HEK293 (cell line): ENCODE results near the gene TCOF1.

ENCODE experiments used
- KLF1 ChIP-seq: fragments of 450-650 bp; formaldehyde crosslinking; IDR thresholded peaks from 2 replicates; pipeline ENCODE4 v1.5.1; 2016; ENCODE audit warnings: missing biosample characterization, missing genetic modification characterization
- RBAK ChIP-seq: fragments of 450-650 bp; formaldehyde crosslinking; IDR thresholded peaks from 2 replicates; pipeline ENCODE4 v1.5.1; 2016; ENCODE audit warnings: missing biosample characterization, missing genetic modification characterization
- ZNF274 ChIP-seq, 2 experiments: fragments of 200-500 bp in 1 of 2; fragments of 450-650 bp in 1 of 2; sonication (Bioruptor generic) in 1 of 2; formaldehyde crosslinking in 1 of 2; IDR thresholded peaks; 2 replicates each; pipeline versions ENCODE4 v1.5.1 to v1.6.1; 2014 to 2016; ENCODE audit warnings: borderline replicate concordance in 1 of 2, inconsistent platforms in 1 of 2, low read length in 1 of 2, missing biosample characterization in 1 of 2, missing genetic modification characterization in 1 of 2
- ZNF621 ChIP-seq: fragments of 450-650 bp; formaldehyde crosslinking; IDR thresholded peaks from 2 replicates; pipeline ENCODE4 v1.5.1; 2017; ENCODE audit warnings: missing biosample characterization, missing genetic modification characterization
- TF ChIP-seq, protein P1 (sequence below): fragments of 450-650 bp; formaldehyde crosslinking; IDR thresholded peaks from 2 replicates; pipeline ENCODE4 v1.5.1; 2016; ENCODE audit warnings: missing biosample characterization, missing genetic modification characterization

- no peak for TF ChIP-seq RBAK (tag by site-specific recombination)
- TF ChIP-seq KLF1 = no peak
- TF ChIP-seq, protein P1, sequence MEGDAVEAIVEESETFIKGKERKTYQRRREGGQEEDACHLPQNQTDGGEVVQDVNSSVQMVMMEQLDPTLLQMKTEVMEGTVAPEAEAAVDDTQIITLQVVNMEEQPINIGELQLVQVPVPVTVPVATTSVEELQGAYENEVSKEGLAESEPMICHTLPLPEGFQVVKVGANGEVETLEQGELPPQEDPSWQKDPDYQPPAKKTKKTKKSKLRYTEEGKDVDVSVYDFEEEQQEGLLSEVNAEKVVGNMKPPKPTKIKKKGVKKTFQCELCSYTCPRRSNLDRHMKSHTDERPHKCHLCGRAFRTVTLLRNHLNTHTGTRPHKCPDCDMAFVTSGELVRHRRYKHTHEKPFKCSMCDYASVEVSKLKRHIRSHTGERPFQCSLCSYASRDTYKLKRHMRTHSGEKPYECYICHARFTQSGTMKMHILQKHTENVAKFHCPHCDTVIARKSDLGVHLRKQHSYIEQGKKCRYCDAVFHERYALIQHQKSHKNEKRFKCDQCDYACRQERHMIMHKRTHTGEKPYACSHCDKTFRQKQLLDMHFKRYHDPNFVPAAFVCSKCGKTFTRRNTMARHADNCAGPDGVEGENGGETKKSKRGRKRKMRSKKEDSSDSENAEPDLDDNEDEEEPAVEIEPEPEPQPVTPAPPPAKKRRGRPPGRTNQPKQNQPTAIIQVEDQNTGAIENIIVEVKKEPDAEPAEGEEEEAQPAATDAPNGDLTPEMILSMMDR (tag by site-specific recombination) = no peak
- TF ChIP-seq ZNF274 (IDR thresholded peaks at IDR 0.05; ENCODE audit: low read length) = no peak
- TF ChIP-seq ZNF274 (tag by site-specific recombination; IDR thresholded peaks at IDR 0.05; ENCODE audit: borderline replicate concordance) = no peak
- TF ChIP-seq ZNF621 (tag by site-specific recombination) = no peak
Measured at GRCh38 chr5:150398722-150399523, 41.4 kb downstream of the TCOF1 start.
